Nephron (organoid): Measurements from ENCODE around the gene LHFPL4.

Source experiments
- H3K27ac Mint-ChIP-seq, 3 experiments: 2 replicates each; pipeline ENCODE4 v1.8.0; 2020; ENCODE audit warnings: mixed read lengths in 3 of 3, mild to moderate bottlenecking in 2 of 3, moderate library complexity in 1 of 3
- H3K27me3 Mint-ChIP-seq: 2 replicates; pipeline ENCODE4 v1.8.0; 2021; ENCODE audit warnings: low read depth, mild to moderate bottlenecking, moderate library complexity, mixed read lengths
- H3K36me3 Mint-ChIP-seq: 2 replicates; pipeline ENCODE4 v1.8.0; 2020; ENCODE audit warnings: low read depth, mixed read lengths
- H3K4me1 Mint-ChIP-seq: 2 replicates; pipeline ENCODE4 v1.8.0; 2020; ENCODE audit warnings: mixed read lengths
- H3K4me3 Mint-ChIP-seq, 3 experiments: 2 replicates each; pipeline ENCODE4 v1.8.0; 2020; ENCODE audit warnings: mild to moderate bottlenecking in 3 of 3, mixed read lengths in 3 of 3, moderate library complexity in 2 of 3
- H3K9me3 Mint-ChIP-seq: 2 replicates; pipeline ENCODE4 v1.8.0; 2020; ENCODE audit warnings: mixed read lengths
- CTCF ChIP-seq, 3 experiments: fragments of 200-600 bp; sonication (generic); IDR thresholded peaks; one replicate each; pipeline ENCODE4 v1.5.0; 2021; ENCODE audit warnings: antibody characterized with exemption in 3 of 3; ENCODE audit not compliant: unreplicated experiment in 3 of 3

LHFPL4 gene

GRCh38 chr3:9590282-9590791 lies 36.7 kb upstream of the LHFPL4 start:
- no peak overlapping the region for H3K27ac Mint-ChIP-seq
- peaks cover 2% of the 10 kb centered on the region for H3K9me3 Mint-ChIP-seq
- TF ChIP-seq CTCF (IDR thresholded peaks at IDR 0.05; ENCODE audit: unreplicated experiment in 3 of 3): no peak
- peaks cover 8% of the 10 kb centered on the region for H3K27me3 Mint-ChIP-seq
- H3K4me3 Mint-ChIP-seq: no peak overlapping the region
- no peaks in the 10 kb centered on the region for H3K36me3 Mint-ChIP-seq
- H3K4me1 Mint-ChIP-seq: no peaks in the 10 kb centered on the region

- Mint-ChIP-seq H3K36me3 (no peaks in the 10 kb centered on the region), H3K9me3 (peaks cover 8% of the 10 kb centered on the region), H3K27me3 (peaks cover 11% of the 10 kb centered on the region), H3K4me3 (no peak overlapping the region), H3K27ac (no peak overlapping the region), H3K4me1 (no peaks in the 10 kb centered on the region)
- TF ChIP-seq CTCF (IDR thresholded peaks at IDR 0.05; ENCODE audit: unreplicated experiment in 3 of 3): no peak
Observed at GRCh38 chr3:9583792-9584191, 30.2 kb upstream of the LHFPL4 start.

- peaks cover 11% of the 10 kb centered on the region for H3K27me3 Mint-ChIP-seq
- TF ChIP-seq CTCF (IDR thresholded peaks at IDR 0.05; ENCODE audit: unreplicated experiment in 3 of 3): no peak
- no peak overlapping the region for H3K4me3 Mint-ChIP-seq
- no peaks in the 10 kb centered on the region for H3K4me1 Mint-ChIP-seq
- no peak overlapping the region for H3K27ac Mint-ChIP-seq
- peaks cover 8% of the 10 kb centered on the region for H3K9me3 Mint-ChIP-seq
- no peaks in the 10 kb centered on the region for H3K36me3 Mint-ChIP-seq
Observed at GRCh38 chr3:9583371-9583770, 29.7 kb upstream of the LHFPL4 start.

GRCh38 chr3:9582332-9582731 lies 28.7 kb upstream of the LHFPL4 start:
- Mint-ChIP-seq H3K27me3 (peaks cover 11% of the 10 kb centered on the region), H3K27ac (no peak overlapping the region), H3K36me3 (no peaks in the 10 kb centered on the region), H3K4me3 (no peak overlapping the region), H3K9me3 (peaks cover 8% of the 10 kb centered on the region), H3K4me1 (no peaks in the 10 kb centered on the region)
- TF ChIP-seq CTCF (IDR thresholded peaks at IDR 0.05; ENCODE audit: unreplicated experiment in 3 of 3): no peak

GRCh38 chr3:9581742-9582141 lies 28.1 kb upstream of the LHFPL4 start:
- no peak overlapping the region for H3K4me3 Mint-ChIP-seq
- H3K4me1 Mint-ChIP-seq: no peaks in the 10 kb centered on the region
- H3K9me3 Mint-ChIP-seq: peaks cover 8% of the 10 kb centered on the region

More at GRCh38 chr3:9581742-9582141, 28.1 kb upstream of the LHFPL4 start:
- Mint-ChIP-seq H3K36me3 (no peaks in the 10 kb centered on the region), H3K27me3 (peaks cover 11% of the 10 kb centered on the region), H3K27ac (no peak overlapping the region)
- no peak for TF ChIP-seq CTCF (IDR thresholded peaks at IDR 0.05; ENCODE audit: unreplicated experiment in 3 of 3)
